Right forelimb (tissue), 1 donor: ENCODE data around the gene PNRC1.
"Not testable (repeated sequence)": the region's sequence is repeated elsewhere in the genome, so short reads cannot be mapped to it uniquely, and the experiment has no call there.

Experiments
- DNase-seq: peaks from one replicate; pipeline ENCODE4 v3.0.0-alpha.2; 2018

The PNRC1 gene

GRCh38 chr6:89059227-89059626 lies 21.3 kb upstream of the PNRC1 start:
- DNase-seq = no peak

GRCh38 chr6:89063881-89064280 lies 16.7 kb upstream of the PNRC1 start:
- DNase-seq = no peak

- not testable (repeated sequence) for DNase-seq
Observed at GRCh38 chr6:89064931-89065330, 15.6 kb upstream of the PNRC1 start.

- not testable (repeated sequence) for DNase-seq
Observed at GRCh38 chr6:89066121-89066520, 14.4 kb upstream of the PNRC1 start.

- DNase-seq = no peak
Observed at GRCh38 chr6:89066940-89067646, 13.5 kb upstream of the PNRC1 start.

GRCh38 chr6:89067796-89068195 lies 12.8 kb upstream of the PNRC1 start:
- no peak for DNase-seq

GRCh38 chr6:89068695-89069094 lies 11.9 kb upstream of the PNRC1 start:
- DNase-seq = no peak

- no peak for DNase-seq
Observed at GRCh38 chr6:89069536-89070163, 10.9 kb upstream of the PNRC1 start.

GRCh38 chr6:89071036-89071435 lies 9.5 kb upstream of the PNRC1 start:
- no peak for DNase-seq

- DNase-seq = no peak
Observed at GRCh38 chr6:89073014-89073620, 7.4 kb upstream of the PNRC1 start.

- no peak for DNase-seq
Observed at GRCh38 chr6:89073840-89074239, 6.7 kb upstream of the PNRC1 start.

GRCh38 chr6:89079511-89080234 lies 878 bp upstream of the PNRC1 start:
- peak; percentile 56 for DNase-seq

GRCh38 chr6:89081129-89081422 lies 525 bp downstream of the PNRC1 start:
- DNase-seq = no peak

GRCh38 chr6:89081423-89082322 lies 1.1 kb downstream of the PNRC1 start:
- peak; percentile 100 for DNase-seq

- no peak for DNase-seq
Observed at GRCh38 chr6:89082486-89082891, 1.9 kb downstream of the PNRC1 start.

GRCh38 chr6:89084542-89084941 lies 4.0 kb downstream of the PNRC1 start:
- DNase-seq = no peak

- DNase-seq = no peak
Observed at GRCh38 chr6:89084954-89085353, 4.4 kb downstream of the PNRC1 start.

GRCh38 chr6:89085409-89086205 lies 5.1 kb downstream of the PNRC1 start:
- no peak for DNase-seq

- DNase-seq = no peak
Observed at GRCh38 chr6:89087881-89088280, 7.3 kb downstream of the PNRC1 start.

- no peak for DNase-seq
Observed at GRCh38 chr6:89098461-89098860, 17.9 kb downstream of the PNRC1 start.

- DNase-seq = no peak
Observed at GRCh38 chr6:89100114-89100513, 19.6 kb downstream of the PNRC1 start.

- no peak for DNase-seq
Observed at GRCh38 chr6:89110284-89110683, 29.7 kb downstream of the PNRC1 start.
